ENCODE results near the gene B3GNT2. TPM values are rescaled to one million over a fixed set of nuclear protein-coding genes. Genes with fewer than 3 reads are reported as not detected.

The B3GNT2 gene
- total and polyA plus RNA-seq, 2 experiments from 2014 or later = 35.5 to 70.4 TPM

DNA sequence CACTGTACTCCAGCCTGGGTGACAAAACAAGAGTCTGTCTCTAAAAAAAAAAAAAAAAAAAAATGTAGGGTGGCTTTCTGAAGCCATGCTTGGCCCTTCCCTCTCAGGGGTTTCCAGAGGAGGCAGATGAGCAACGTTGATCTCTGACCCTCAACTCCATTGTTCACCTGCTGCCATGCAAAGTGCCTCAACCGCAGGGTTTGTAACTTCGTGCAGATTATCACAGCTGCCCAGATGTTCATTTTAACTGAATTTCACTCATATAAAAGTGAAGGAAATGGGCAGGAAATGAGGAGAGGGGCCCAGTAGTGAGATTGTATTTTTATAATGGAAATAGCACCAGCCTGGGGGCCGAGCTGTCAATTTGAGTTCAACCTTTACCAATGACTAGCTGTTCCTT lies 14.9 kb upstream of the B3GNT2 start (continued):
- TF ChIP-seq ZNF331 (CRISPR knock-in tag; IDR thresholded peaks at IDR 0.05; ENCODE audit: low read depth) (no peak), CREB1 (CRISPR knock-in tag; IDR thresholded peaks at IDR 0.05; ENCODE audit: low read depth) (no peak), STAT1 (IDR thresholded peaks at IDR 0.05; ENCODE audit: unreplicated experiment) (no peak), JUNB (IDR thresholded peaks at IDR 0.05; ENCODE audit: unreplicated experiment) (no peak), NANOG (IDR thresholded peaks at IDR 0.05; ENCODE audit: borderline replicate concordance) (no peak), EZH2 (IDR thresholded peaks at IDR 0.05; ENCODE audit: low read depth, unreplicated experiment) (no peak)
- TF ChIP-seq, protein P1, sequence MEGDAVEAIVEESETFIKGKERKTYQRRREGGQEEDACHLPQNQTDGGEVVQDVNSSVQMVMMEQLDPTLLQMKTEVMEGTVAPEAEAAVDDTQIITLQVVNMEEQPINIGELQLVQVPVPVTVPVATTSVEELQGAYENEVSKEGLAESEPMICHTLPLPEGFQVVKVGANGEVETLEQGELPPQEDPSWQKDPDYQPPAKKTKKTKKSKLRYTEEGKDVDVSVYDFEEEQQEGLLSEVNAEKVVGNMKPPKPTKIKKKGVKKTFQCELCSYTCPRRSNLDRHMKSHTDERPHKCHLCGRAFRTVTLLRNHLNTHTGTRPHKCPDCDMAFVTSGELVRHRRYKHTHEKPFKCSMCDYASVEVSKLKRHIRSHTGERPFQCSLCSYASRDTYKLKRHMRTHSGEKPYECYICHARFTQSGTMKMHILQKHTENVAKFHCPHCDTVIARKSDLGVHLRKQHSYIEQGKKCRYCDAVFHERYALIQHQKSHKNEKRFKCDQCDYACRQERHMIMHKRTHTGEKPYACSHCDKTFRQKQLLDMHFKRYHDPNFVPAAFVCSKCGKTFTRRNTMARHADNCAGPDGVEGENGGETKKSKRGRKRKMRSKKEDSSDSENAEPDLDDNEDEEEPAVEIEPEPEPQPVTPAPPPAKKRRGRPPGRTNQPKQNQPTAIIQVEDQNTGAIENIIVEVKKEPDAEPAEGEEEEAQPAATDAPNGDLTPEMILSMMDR (conservative IDR thresholded peaks at IDR 0.05; ENCODE audit: low read depth in 2 of 2) = no peak
- TF ChIP-seq, protein P2, sequence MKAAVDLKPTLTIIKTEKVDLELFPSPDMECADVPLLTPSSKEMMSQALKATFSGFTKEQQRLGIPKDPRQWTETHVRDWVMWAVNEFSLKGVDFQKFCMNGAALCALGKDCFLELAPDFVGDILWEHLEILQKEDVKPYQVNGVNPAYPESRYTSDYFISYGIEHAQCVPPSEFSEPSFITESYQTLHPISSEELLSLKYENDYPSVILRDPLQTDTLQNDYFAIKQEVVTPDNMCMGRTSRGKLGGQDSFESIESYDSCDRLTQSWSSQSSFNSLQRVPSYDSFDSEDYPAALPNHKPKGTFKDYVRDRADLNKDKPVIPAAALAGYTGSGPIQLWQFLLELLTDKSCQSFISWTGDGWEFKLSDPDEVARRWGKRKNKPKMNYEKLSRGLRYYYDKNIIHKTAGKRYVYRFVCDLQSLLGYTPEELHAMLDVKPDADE (IDR thresholded peaks at IDR 0.05) = no peak

DNA sequence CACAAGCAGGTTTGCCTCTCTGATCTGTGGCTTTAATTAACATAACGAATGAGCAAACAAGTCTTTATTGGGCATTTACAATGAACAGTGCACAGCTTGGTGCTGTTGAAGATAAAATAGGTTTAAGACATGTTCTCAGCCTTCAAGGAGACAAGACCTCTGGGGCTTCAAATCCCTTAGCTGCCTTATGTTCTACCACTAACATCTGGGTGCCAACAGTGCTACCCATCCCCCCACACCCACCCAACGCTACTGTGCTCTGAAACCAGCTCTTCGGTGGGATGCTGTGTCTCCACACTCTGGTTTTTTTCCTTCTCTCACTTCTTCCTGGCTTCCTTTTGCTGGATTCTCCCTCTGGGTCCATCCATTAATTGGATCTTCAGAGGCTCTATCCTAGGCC lies 14.1 kb upstream of the B3GNT2 start:
- H4K20me1 ChIP-seq (replicated peaks; ENCODE audit: insufficient read depth) = no peaks in the 10 kb centered on the region; the same call in 1 of the 2 replicates
- no peak overlapping the region for H3K27ac ChIP-seq (ENCODE audit: low read depth)
- H3K9me2 ChIP-seq (ENCODE audit: insufficient read depth) = peaks cover 4% of the 10 kb centered on the region; the same call in 1 of the 2 replicates
- H3K36me3 ChIP-seq (ENCODE audit: insufficient read depth) = no peaks in the 10 kb centered on the region
- ATAC-seq (no peak), DNase-seq (ENCODE audit: low spot score) (no peak)
- Mint-ChIP-seq H3K36me3 (ENCODE audit: low read depth) (no peaks in the 10 kb centered on the region), H3K27me3 (ENCODE audit: insufficient read depth, low read depth, poor library complexity) (peaks cover 11% of the 10 kb centered on the region), H3K27ac (no peak overlapping the region), H3K9me3 (no peaks in the 10 kb centered on the region), H3K4me3 (no peak overlapping the region), H3K4me1 (peaks cover 20% of the 10 kb centered on the region)
- no peaks in the 10 kb centered on the region for H3K79me2 ChIP-seq (replicated peaks; ENCODE audit: insufficient read depth)
- H3K4me2 ChIP-seq = no peak overlapping the region
- no peak overlapping the region for H3K4me3 ChIP-seq
- no peak overlapping the region for H2AFZ ChIP-seq
- no peaks in the 10 kb centered on the region for H3F3A ChIP-seq (replicated peaks; ENCODE audit: low read depth)
- peaks cover 13% of the 10 kb centered on the region for H3K4me1 ChIP-seq (ENCODE audit: insufficient read depth)
- H3K27me3 ChIP-seq (ENCODE audit: insufficient read depth) = no peaks in the 10 kb centered on the region
- no peak for TF ChIP-seq ZNF114 (CRISPR knock-in tag; IDR thresholded peaks at IDR 0.05)
- no peak for TF ChIP-seq POLR2AphosphoS5 (IDR thresholded peaks at IDR 0.05; ENCODE audit: low read depth)
- TF ChIP-seq, protein P3, sequence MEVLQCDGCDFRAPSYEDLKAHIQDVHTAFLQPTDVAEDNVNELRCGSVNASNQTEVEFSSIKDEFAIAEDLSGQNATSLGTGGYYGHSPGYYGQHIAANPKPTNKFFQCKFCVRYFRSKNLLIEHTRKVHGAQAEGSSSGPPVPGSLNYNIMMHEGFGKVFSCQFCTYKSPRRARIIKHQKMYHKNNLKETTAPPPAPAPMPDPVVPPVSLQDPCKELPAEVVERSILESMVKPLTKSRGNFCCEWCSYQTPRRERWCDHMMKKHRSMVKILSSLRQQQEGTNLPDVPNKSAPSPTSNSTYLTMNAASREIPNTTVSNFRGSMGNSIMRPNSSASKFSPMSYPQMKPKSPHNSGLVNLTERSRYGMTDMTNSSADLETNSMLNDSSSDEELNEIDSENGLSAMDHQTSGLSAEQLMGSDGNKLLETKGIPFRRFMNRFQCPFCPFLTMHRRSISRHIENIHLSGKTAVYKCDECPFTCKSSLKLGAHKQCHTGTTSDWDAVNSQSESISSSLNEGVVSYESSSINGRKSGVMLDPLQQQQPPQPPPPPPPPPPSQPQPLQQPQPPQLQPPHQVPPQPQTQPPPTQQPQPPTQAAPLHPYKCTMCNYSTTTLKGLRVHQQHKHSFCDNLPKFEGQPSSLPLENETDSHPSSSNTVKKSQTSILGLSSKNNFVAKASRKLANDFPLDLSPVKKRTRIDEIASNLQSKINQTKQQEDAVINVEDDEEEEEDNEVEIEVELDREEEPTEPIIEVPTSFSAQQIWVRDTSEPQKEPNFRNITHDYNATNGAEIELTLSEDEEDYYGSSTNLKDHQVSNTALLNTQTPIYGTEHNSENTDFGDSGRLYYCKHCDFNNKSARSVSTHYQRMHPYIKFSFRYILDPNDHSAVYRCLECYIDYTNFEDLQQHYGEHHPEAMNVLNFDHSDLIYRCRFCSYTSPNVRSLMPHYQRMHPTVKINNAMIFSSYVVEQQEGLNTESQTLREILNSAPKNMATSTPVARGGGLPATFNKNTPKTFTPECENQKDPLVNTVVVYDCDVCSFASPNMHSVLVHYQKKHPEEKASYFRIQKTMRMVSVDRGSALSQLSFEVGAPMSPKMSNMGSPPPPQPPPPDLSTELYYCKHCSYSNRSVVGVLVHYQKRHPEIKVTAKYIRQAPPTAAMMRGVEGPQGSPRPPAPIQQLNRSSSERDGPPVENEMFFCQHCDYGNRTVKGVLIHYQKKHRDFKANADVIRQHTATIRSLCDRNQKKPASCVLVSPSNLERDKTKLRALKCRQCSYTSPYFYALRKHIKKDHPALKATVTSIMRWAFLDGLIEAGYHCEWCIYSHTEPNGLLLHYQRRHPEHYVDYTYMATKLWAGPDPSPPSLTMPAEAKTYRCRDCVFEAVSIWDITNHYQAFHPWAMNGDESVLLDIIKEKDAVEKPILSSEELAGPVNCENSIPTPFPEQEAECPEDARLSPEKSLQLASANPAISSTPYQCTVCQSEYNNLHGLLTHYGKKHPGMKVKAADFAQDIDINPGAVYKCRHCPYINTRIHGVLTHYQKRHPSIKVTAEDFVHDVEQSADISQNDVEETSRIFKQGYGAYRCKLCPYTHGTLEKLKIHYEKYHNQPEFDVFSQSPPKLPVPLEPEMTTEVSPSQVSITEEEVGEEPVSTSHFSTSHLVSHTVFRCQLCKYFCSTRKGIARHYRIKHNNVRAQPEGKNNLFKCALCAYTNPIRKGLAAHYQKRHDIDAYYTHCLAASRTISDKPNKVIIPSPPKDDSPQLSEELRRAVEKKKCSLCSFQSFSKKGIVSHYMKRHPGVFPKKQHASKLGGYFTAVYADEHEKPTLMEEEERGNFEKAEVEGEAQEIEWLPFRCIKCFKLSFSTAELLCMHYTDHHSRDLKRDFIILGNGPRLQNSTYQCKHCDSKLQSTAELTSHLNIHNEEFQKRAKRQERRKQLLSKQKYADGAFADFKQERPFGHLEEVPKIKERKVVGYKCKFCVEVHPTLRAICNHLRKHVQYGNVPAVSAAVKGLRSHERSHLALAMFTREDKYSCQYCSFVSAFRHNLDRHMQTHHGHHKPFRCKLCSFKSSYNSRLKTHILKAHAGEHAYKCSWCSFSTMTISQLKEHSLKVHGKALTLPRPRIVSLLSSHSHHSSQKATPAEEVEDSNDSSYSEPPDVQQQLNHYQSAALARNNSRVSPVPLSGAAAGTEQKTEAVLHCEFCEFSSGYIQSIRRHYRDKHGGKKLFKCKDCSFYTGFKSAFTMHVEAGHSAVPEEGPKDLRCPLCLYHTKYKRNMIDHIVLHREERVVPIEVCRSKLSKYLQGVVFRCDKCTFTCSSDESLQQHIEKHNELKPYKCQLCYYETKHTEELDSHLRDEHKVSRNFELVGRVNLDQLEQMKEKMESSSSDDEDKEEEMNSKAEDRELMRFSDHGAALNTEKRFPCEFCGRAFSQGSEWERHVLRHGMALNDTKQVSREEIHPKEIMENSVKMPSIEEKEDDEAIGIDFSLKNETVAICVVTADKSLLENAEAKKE (CRISPR knock-in tag; IDR thresholded peaks at IDR 0.05) = no peak
- TF ChIP-seq, protein P2 (IDR thresholded peaks at IDR 0.05) = no peak
- TF ChIP-seq ZNF331 (CRISPR knock-in tag; IDR thresholded peaks at IDR 0.05; ENCODE audit: low read depth) = no peak
- no peak for TF ChIP-seq STAT1 (IDR thresholded peaks at IDR 0.05; ENCODE audit: unreplicated experiment)
- no peak for TF ChIP-seq EZH2phosphoT487 (IDR thresholded peaks at IDR 0.05; ENCODE audit: unreplicated experiment)
- no peak for TF ChIP-seq JUNB (IDR thresholded peaks at IDR 0.05; ENCODE audit: unreplicated experiment)
